Upper lobe of left lung (tissue), 4 donors: ENCODE measurements around the gene NEU4.

Source experiments
- POLR2A ChIP-seq, 4 donors: fragments of 450-650 bp; IDR thresholded peaks; one replicate each; pipeline ENCODE4 v1.5.1; 2016 to 2017; ENCODE audit warnings: antibody characterized with exemption in 4 of 4, mild to moderate bottlenecking in 2 of 4
- POLR2AphosphoS5 ChIP-seq, 2 donors: sonication (generic); formaldehyde crosslinking; IDR thresholded peaks; one replicate each; pipeline ENCODE4 v1.5.1; 2017; ENCODE audit warnings: antibody characterized with exemption in 2 of 2
- TF ChIP-seq, protein P1 (sequence below), 6 experiments: fragments of 450-650 bp in 4 of 6; fragments of 200-600 bp in 2 of 6; sonication (generic) in 2 of 6; IDR thresholded peaks; one replicate each; pipeline ENCODE4 v1.5.1; 2016 to 2019; ENCODE audit warnings: antibody characterized with exemption in 6 of 6

DNA sequence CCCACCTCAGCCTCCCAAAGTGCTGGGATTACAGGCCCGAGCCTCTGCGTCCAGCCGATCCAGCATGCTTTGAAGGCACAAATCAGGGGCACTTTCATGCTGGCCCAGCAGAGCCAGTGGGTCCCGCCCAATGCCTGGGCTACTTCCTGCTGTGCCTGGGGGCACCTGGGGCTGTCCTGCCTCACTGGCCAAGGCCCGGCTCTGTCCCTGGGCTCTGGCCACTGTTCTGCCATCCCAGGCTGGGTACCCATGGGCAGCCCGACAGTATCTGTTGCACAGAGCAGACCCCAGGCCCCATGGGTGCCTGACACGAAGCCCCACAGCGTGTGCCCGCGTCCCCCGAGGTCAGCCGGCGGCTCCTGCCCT is 39.2 kb upstream of the NEU4 start:
- TF ChIP-seq, protein P1, sequence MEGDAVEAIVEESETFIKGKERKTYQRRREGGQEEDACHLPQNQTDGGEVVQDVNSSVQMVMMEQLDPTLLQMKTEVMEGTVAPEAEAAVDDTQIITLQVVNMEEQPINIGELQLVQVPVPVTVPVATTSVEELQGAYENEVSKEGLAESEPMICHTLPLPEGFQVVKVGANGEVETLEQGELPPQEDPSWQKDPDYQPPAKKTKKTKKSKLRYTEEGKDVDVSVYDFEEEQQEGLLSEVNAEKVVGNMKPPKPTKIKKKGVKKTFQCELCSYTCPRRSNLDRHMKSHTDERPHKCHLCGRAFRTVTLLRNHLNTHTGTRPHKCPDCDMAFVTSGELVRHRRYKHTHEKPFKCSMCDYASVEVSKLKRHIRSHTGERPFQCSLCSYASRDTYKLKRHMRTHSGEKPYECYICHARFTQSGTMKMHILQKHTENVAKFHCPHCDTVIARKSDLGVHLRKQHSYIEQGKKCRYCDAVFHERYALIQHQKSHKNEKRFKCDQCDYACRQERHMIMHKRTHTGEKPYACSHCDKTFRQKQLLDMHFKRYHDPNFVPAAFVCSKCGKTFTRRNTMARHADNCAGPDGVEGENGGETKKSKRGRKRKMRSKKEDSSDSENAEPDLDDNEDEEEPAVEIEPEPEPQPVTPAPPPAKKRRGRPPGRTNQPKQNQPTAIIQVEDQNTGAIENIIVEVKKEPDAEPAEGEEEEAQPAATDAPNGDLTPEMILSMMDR (IDR thresholded peaks at IDR 0.05) = no peak
- TF ChIP-seq POLR2A (IDR thresholded peaks at IDR 0.05) (no peak), POLR2AphosphoS5 (IDR thresholded peaks at IDR 0.05) (no peak)
